Measurements from ENCODE around the gene ADCY5.

ADCY5 gene

DNA sequence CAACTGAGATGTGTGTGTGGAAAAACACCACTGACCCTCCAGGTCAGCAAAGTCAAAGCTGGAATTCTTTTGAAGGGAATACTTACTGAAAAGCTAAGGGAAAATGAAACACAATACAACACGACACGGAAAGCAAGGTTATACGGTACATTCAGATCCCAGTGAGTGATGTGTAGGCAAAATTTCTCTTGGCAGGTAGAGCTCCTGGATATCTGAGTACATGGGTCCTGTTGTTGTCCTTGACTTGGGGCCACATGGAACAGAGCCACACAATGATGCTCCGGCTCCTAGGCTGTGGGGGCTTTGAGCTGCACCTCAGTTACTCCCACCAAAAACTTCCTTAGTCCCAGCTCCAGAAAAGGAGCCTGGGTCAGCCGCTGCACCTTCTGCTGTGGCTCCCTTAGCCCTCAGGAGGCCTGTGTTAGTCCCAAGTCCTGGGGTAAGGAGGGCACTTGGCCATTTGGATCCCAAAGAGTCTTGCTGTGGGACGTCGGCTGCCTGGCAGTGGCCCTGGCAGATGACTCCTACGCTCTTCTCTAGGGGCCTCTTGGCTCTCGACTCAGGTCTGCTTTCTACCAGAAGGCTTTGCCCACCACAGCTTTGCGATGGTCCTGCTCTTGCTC is 95.6 kb downstream of the ADCY5 start:
- no peak overlapping the region for H3K4me3 ChIP-seq (ENCODE audit: low read depth, low read length)
- TF ChIP-seq, protein P1, sequence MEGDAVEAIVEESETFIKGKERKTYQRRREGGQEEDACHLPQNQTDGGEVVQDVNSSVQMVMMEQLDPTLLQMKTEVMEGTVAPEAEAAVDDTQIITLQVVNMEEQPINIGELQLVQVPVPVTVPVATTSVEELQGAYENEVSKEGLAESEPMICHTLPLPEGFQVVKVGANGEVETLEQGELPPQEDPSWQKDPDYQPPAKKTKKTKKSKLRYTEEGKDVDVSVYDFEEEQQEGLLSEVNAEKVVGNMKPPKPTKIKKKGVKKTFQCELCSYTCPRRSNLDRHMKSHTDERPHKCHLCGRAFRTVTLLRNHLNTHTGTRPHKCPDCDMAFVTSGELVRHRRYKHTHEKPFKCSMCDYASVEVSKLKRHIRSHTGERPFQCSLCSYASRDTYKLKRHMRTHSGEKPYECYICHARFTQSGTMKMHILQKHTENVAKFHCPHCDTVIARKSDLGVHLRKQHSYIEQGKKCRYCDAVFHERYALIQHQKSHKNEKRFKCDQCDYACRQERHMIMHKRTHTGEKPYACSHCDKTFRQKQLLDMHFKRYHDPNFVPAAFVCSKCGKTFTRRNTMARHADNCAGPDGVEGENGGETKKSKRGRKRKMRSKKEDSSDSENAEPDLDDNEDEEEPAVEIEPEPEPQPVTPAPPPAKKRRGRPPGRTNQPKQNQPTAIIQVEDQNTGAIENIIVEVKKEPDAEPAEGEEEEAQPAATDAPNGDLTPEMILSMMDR (IDR thresholded peaks at IDR 0.05; ENCODE audit: borderline replicate concordance, insufficient read depth, low read depth, low read length): no peak

DNA sequence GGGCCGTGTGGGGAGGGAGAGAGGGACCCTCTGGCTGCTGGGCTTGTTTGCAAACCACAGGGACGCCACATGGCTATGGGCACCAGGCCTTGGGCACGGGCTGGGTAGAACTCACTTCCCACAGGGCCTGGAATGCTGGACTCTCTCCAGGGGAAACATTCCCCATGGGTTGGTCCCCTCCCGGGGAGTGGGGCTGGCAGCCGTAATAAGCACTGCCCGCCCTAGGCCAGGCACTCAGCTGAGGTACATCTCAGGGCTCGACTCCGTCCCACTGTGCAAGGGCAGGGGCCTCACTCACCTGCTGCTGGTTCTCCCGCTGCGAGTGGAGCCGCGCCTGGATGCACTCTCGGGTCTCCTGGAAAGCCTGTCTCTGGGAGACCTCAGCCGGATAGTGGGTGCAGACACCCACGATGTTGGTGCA is 96.7 kb downstream of the ADCY5 start:
- no peak overlapping the region for H3K4me3 ChIP-seq (ENCODE audit: low read depth, low read length)
- TF ChIP-seq, protein P1 (IDR thresholded peaks at IDR 0.05; ENCODE audit: borderline replicate concordance, insufficient read depth, low read depth, low read length): no peak

DNA sequence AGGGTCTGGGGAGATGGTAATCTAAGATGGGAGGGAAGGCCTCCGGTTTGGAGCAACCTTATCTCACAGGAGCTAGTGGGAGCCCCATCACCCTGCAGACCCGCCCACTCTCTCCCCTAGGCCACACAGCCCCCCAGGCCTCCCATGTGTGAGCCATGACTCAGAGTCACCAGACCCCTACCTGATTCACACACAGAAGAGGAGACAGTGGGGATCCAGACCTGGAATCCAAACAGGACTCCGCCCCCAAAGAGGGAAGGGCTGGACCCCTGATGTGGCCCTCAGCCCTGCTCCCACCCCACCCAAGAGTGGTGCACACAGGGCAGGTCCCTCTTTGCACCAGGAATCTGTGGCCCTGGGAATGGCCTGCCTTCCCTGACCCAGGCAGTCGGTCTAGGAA is 97.4 kb downstream of the ADCY5 start:
- TF ChIP-seq, protein P1 (IDR thresholded peaks at IDR 0.05; ENCODE audit: borderline replicate concordance, insufficient read depth, low read depth, low read length): no peak
- no peak overlapping the region for H3K4me3 ChIP-seq (ENCODE audit: low read depth, low read length)

DNA sequence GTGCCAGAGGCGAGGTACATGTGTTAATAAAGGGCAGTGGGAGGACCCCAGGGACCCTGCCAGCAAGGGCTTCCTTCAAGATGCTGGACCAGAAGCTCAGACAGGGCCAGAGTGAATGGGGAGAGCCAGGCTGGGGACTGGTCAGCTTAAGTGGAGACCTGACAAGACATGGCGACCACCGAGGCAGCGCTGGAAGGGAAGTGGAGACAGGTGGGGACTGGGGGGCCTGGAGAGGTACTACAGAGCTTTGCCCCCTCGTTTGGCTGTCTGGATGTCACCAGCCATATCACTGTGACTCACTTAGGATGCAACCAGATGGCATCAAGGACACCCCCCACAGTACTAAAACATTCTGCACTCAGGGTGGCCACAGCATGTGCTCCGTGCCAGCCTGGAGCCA is 97.9 kb downstream of the ADCY5 start:
- no peak overlapping the region for H3K4me3 ChIP-seq (ENCODE audit: low read depth, low read length)
- TF ChIP-seq, protein P1 (IDR thresholded peaks at IDR 0.05; ENCODE audit: borderline replicate concordance, insufficient read depth, low read depth, low read length): no peak

DNA sequence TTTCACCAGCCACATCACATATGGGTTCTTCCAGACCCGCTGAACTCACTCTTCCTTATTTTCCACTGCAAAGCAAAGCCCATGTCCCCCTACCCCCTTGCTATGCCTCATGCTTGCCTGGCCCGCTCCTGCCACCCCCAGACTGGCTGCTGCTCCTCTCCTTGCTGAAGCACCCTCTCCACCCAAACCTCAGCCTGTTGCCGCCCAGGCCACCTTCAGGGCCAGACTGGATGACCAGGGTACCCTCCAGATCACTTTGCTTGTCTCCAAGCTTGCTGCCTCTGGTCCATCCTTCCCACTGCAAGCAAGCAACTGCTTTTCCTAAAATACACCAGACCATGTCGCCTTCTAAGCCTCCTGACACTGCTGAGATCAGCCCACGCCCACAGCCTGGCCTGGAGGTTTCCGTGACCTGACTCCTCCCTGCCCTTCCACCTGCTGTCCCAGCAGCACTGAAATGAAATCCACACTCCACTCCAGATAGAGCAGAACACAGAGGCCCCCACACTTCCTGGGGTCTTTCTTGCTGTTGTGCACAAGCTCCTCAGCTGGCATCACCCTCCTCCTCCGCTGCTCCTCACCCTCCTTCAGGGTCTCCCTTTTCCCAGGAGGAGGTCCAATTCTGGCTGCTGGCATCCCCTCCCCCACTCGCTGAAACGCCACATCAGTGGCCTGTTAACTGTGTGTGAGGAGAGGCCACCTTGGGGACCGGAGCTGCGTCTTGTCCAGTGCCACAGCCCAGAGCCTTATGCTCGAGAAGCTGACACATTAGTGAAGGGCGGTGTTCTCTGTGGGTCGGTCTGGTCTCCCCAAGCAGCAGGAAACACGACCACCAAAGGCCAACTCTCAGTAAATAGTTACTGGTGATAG is 99.1 kb downstream of the ADCY5 start:
- TF ChIP-seq, protein P1 (IDR thresholded peaks at IDR 0.05; ENCODE audit: borderline replicate concordance, insufficient read depth, low read depth, low read length): no peak
- H3K4me3 ChIP-seq (ENCODE audit: low read depth, low read length): no peak overlapping the region

DNA sequence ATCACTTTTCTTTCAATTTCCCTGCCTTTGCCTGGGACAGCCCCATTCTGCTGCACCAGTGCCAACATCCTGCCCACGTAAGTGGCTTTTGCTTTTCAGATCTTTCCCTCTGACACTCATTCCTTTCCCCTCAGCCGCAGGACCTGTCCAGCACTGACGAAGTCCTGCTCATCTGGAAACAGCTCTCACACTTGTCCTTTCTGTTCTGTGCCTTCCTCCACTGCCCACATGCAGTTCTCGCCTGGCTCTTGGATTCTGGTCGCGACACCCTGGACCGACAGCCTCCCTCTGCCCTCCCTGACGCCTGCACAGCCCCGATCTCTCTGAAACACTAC is 99.7 kb downstream of the ADCY5 start:
- TF ChIP-seq, protein P1 (IDR thresholded peaks at IDR 0.05; ENCODE audit: borderline replicate concordance, insufficient read depth, low read depth, low read length): no peak
- H3K4me3 ChIP-seq (ENCODE audit: low read depth, low read length): no peak overlapping the region
